Measurements from ENCODE around the gene FABP7.

FABP7 gene

DNA sequence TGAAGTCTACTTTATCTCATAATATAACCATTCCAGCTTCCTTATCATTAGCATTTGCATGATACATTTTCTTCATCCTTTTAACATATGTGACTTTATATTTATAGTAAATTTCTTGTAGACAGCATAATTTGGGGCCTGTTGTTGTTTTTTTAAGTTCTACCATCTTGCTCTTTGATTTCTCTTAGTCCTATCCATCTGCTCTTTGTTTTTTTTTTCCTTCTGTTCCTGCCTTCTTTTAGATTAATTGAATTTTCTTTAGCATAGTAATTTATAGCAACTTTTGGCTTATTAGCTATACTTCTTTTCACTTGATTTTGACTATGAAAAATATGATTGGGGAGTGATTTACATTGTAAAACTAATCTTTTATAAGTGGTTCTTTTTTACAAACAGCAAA, 19.2 kb upstream of the FABP7 start:
- DNase-seq = no peak

DNA sequence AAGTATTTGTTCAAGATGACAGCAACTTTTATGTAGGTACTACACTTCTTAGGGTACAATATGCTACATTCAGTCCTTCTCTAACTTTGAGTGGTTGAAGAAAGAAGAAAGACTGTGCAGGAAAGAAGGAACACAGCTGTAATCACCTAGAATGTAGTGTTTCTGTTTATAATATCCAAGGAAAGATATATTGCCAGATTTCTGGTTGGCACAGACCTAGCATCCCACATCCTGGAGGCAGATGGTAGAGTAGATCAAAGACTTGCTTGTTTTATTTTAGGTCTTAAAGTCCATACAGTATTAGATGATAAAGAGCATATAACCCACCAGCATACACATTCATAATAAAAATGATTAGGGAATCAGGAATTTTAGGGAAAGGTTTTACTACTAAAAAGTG, 13.3 kb upstream of the FABP7 start:
- DNase-seq = no peak

DNA sequence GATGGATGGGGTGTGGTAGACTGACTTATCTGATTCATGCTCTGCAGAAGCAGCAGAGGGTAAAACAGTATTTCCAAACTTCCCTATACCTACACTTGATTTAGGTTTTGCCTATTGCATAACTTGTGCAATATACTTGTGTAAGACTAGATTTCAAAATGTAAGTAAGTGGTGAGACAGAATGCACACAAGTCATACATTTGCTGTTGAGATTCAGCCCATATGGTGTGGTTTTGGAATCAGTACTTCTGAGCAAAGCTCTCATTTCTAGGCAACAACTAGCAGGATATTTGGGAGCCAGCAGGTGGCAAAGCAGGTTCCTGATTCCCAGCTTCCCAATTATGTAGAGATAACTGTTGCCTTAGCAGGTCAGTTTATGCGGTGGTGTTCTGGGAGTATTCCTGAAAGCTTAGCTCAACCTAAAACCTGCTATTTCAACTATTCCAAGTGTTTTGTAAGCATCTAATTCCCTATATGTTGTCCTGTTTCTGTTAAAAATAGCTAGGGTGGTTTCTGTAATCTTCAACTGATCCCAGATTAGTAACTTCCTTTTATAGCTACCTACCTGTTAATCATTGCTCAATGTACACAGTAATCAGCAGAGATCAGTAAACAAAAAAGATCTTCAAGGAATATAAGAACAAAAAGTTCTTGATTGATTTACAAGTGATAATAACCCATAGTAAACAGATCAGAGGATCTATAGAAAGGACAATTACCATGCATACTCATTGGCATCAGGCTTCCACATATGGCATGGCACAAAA, 8.5 kb upstream of the FABP7 start:
- DNase-seq = peak in 1 of 2 donors; percentile 33

GRCh38 chr6:122772724-122773415, 6.6 kb upstream of the FABP7 start:
- no peak for DNase-seq

DNA sequence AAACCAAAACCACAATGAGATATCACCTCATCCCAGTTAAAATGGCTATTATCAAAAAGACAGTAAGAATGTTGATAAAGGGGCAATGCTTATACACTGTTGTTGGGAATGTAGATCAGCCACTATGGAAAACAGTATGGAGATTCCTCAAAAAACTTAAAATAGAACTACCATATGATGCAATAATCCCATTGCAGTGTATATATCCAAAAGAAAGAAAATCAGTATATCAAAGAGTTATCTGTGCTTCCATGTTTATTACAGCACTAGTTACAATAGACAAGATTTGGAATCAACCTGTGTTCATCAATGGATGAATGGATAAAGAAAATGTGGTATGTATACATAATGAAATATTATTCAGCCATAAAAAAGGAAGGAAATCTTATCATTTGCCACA, 3.5 kb upstream of the FABP7 start:
- DNase-seq = no peak

GRCh38 chr6:122778302-122778701, 1.2 kb upstream of the FABP7 start:
- no peak for DNase-seq

DNA sequence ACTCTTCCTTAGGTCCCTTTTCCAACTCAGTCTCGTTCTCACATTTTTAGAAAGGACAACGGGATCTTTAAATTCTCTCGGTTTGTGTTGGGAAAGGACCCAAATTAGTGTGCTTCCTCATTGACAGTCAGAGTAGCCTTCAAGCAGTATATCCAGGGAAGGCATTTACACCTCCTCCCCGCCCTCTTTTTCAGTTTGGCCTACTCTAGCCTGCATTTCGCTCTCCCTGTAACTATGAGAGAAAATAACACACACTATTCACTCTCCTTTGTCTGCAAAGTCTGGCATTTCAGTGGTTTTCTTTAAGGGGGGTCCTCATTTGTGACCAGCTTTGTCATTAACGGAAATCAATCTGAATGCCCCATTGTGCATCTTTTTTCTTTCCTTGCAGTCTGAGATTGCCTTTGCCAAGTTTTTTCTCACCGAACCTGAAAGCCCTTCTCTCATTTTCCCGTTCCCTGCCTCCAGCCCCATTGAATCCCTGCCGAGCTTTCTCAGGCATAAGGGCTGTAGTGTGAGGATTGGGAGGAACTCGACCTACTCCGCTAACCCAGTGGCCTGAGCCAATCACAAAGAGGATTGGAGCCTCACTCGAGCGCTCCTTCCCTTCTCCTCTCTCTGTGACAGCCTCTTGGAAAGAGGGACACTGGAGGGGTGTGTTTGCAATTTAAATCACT, 393 bp upstream of the FABP7 start:
- DNase-seq = peak; percentile 59 to 70

DNA sequence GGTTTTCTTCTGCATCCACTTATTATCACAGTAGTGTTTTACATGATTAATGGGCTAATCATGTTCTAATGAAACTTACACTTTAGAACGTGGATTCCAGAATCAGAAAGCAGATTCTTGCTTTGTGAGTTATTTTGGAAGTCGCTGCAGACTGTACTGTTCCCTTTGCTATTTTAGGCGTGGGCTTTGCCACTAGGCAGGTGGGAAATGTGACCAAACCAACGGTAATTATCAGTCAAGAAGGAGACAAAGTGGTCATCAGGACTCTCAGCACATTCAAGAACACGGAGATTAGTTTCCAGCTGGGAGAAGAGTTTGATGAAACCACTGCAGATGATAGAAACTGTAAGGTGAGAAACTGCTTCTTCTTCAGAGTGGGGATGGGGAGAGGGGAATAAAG, 598 bp downstream of the FABP7 start:
- no peak for DNase-seq

DNA sequence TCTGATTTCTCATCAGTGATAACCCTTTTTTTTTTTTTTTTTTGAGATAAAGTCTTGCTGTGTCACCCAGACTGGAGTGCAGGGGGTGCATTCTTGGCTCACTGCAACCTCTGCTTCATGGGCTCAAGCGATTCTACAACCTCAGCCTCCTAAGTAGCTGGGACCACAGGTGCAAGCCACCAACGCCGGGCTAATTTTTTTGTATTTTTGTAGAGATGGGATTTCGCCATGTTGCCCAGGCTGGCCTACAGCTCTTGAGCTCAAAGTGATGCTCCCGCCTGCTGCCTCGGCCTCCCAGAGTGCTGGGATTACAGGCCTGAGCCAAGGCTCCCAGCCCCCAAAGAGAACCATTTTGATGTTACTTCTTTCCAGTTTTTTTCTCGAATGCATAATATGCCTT, 2.2 kb downstream of the FABP7 start:
- no peak for DNase-seq

DNA sequence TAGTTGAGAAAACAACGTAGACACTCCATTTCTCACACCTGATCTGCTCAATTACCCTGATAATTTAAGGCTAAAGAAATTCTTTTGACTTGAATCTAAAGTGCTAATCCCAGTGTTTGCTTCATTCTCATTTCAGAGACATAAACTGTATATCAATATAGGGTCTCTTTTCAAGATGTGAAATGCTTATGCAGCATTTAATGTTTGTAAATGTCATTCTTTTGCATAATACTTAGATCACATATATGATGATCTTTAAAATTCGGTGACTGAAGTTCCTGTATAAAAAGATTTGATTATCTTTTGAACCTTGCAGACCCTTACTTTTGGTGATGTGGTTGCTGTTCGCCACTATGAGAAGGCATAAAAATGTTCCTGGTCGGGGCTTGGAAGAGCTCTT, 3.9 kb downstream of the FABP7 start:
- no peak for DNase-seq

DNA sequence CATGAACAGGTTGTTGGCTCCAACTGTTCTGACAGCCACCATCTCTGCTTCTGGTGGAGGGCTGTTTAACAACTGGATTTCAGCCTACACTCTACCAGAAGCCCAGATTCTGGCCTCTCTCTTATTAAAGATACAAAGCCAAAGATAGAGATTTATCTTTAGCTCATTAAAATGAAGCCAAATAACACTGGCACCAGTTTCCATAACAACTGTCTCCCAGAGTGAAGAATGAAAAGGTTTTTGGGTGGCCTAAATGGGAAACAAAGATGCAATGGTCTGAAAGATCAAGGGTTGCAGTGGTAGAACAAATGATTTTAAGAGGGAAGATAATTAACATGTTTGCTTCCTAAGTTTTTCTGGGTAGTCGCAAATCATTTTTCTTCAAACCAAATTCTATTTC, 6.4 kb downstream of the FABP7 start:
- DNase-seq = no peak

DNA sequence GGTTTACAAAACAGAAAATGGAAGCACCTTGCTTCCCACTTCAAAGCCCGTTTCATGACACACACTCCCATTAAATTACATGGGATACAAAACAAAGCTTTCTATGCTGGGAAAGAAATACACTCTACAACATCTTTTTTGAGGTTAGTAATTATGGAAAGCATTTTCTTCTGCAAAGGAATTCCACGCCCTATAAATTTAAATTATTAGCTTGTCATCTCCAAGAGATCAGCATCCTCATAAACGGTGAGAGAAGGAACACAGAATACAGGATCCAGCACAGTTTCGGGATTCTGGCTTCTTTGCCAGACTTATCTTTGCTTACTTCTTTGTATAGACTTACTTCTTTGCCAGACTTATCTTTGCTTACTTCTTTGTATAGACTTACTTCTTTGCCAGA, 8.2 kb downstream of the FABP7 start:
- no peak for DNase-seq

- DNase-seq = no peak
These were observed 8.7 kb downstream of the FABP7 start for GRCh38 chr6:122788208-122788607.

DNA sequence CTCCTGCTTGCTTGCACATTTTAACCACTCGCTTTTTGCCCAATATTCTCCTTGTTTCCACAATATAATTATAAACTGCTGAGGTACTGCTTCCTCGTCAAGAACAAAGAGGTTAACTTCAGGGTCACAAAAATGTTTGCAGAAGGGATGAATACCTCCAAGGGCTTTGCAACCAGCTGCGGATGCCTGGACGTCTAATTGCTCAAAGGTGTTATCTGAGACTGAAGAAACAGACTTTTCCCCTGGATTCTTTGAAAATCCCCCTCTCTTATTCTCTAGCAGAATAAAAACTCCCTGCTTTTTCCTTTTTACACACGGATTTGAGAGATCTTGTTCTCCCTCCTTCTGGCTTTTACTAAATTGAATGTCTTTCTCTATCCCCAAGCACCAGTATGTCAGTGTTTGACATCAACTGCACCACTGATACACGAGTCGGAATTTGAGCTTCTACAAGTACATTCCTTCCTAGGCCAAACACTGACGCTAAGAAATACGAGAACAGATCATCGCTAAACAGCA, 9.2 kb downstream of the FABP7 start:
- DNase-seq = peak in 1 of 2 donors; percentile 80

DNA sequence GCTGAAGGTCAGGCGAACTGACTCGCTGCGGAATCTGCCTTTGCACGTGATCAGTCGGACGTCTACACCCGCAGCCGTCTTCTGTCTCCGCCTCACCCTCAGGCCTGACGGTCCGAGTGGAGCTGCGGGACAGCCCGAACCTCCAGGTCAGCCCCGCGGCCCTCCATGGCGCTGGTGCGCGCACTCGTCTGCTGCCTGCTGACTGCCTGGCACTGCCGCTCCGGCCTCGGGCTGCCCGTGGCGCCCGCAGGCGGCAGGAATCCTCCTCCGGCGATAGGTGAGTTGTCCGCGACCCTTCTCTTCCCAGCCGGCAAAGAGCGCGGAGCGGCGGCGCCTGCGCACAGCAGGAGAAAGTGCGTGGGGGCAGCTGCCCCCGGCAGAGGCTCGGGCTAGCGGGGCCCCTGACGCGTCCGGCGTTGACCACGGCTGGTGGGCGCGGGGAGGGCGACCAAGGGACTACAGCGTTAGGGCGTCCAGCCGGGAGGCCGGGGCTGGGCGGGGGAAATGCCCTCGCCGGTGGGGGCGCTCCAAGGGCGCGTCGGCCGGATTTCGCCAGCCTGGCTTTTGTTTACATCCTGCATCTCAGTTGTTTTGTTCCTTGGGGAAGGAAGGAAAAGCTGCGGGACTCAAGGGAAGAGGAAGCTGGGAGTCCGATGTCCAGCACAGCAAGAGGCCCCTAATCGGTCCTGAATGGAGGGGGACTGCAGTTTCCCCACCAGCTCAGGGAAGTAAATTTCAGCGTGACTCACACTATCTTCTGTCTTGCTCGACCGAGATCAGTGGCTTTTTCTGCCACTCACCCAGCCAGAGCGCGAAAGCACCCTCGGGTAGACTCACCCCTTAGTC, 9.9 kb downstream of the FABP7 start, which contains the start of gene SMPDL3A:
SMPDL3A (plus strand) TSS at position 77 of the 846 bp plus-strand sequence; CDS start at position 166, 89 bp downstream.
- peak; percentile 80 to 91 for DNase-seq

GRCh38 chr6:122790028-122790422, 10.5 kb downstream of the FABP7 start:
- peak in 1 of 2 donors; percentile 60 for DNase-seq

DNA sequence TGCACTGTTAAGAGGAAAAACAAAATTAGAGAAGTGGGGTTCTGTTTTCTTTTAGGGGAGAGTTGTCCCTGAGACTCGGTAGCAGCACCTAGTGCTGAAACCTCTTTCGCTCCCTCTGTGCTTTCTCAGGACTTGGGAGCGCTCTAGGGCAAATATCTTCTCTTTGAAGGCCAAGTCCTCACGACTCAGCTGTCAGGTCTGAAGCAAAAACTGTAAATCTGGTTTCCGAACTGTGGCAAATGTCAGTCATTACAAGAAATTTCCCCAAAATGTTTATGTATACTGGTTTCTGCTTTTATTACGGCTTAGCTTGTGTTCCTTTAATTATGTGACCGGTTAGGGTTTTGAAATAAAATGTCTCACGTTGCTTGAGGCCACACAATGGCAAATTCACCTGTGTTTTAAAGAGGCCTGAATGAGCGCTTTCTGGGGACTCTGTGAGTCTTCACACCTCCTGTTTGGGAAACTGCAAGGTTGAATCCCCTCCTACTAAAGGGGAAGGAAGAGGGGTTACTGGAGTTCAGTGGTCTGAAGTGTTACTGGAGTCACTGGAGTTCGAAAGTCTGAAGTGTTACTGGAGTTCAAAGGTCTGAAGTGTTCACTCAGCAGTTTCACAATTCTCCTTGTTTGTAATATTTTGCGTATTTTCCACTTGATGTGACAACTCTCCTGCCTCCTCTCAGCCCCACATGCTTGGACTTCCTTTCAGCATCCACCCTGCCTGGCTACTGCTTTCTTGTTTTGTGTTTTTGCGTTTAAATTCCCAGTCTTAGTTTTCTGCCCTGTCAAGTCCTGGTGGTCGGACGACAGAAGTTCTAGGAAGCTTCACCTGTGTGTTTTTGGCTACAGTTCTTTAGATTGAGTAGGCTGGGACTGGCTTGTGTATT, 11.2 kb downstream of the FABP7 start:
- DNase-seq = no peak

- no peak for DNase-seq
These were observed 11.8 kb downstream of the FABP7 start for GRCh38 chr6:122791310-122791679.

- DNase-seq = no peak
These were observed 13.2 kb downstream of the FABP7 start for GRCh38 chr6:122792766-122793165.

- no peak for DNase-seq
These were observed 18.0 kb downstream of the FABP7 start for GRCh38 chr6:122797537-122797936.

- no peak for DNase-seq
These were observed 18.7 kb downstream of the FABP7 start for GRCh38 chr6:122798099-122798641.

Data from hippocampal formation (tissue), 2 donors.